ENCODE measurements around the gene SYNPO.

The SYNPO gene

DNA sequence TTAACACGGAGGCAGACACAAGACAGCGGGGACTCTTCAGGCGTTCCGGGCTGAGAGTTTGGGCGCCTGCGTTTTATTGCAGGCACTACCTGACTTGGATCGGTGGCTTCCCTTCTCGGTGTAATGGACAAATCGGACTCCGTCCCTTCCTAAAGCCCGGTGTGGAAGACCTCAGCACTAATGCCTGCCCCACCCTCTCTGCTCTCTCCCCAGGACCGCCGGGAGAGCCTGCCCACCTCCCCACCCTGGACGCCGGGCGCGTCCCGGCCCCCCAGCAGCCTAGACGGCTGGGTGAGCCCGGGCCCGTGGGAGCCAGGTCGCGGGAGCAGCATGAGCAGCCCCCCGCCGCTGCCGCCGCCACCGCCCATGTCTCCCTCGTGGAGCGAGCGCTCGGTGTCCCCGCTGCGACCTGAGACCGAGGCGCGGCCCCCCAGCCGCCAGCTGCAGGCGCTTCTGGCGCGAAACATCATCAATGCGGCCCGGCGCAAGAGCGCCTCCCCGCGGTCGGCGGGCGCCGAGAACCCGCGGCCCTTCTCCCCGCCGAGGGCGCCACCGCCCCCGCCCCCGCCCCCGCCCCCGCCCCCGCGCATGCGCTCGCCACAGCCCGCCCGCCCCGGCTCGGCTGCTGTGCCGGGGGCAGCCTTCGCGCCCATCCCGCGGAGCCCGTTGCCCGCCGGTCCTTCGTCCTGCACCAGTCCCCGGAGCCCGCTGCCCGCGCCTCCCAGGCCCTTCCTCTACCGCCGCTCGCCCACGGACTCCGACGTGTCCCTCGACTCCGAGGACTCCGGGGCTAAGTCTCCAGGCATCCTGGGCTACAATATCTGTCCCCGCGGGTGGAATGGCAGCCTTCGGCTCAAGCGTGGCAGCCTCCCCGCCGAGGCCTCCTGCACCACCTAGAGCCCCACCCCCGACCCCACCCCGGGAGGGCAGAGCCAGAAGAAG lies 16.0 kb downstream of the SYNPO start:
- H2AFZ ChIP-seq (ENCODE audit: low read length): peak overlapping the region; percentile 99
- no peaks in the 10 kb centered on the region for H3K9me3 ChIP-seq (replicated peaks; ENCODE audit: insufficient read depth, low read length)
- peak overlapping the region; percentile 78 for H3K9ac ChIP-seq (ENCODE audit: low read length)
- peak; percentile 68 for DNase-seq
- H3K27me3 ChIP-seq (replicated peaks; ENCODE audit: insufficient read depth, low read length): peaks cover 19% of the 10 kb centered on the region
- H3K9me2 ChIP-seq (replicated peaks; ENCODE audit: insufficient read depth, low read length): no peaks in the 10 kb centered on the region
- no peak overlapping the region for H3K27ac ChIP-seq (ENCODE audit: low read length)
- no peaks in the 10 kb centered on the region for H3F3A ChIP-seq (ENCODE audit: insufficient read depth, low read length)
- H3K4me3 ChIP-seq (ENCODE audit: low read length): peak overlapping the region; percentile 79
- H3K36me3 ChIP-seq (replicated peaks; ENCODE audit: insufficient read depth, low read length): no peaks in the 10 kb centered on the region
- TF ChIP-seq EZH2 (optimal IDR thresholded peaks at IDR 0.05; ENCODE audit: low read depth, low read length) (no peak), EZH2phosphoT487 (IDR thresholded peaks at IDR 0.05; ENCODE audit: low read length) (no peak)
- TF ChIP-seq, protein P1, sequence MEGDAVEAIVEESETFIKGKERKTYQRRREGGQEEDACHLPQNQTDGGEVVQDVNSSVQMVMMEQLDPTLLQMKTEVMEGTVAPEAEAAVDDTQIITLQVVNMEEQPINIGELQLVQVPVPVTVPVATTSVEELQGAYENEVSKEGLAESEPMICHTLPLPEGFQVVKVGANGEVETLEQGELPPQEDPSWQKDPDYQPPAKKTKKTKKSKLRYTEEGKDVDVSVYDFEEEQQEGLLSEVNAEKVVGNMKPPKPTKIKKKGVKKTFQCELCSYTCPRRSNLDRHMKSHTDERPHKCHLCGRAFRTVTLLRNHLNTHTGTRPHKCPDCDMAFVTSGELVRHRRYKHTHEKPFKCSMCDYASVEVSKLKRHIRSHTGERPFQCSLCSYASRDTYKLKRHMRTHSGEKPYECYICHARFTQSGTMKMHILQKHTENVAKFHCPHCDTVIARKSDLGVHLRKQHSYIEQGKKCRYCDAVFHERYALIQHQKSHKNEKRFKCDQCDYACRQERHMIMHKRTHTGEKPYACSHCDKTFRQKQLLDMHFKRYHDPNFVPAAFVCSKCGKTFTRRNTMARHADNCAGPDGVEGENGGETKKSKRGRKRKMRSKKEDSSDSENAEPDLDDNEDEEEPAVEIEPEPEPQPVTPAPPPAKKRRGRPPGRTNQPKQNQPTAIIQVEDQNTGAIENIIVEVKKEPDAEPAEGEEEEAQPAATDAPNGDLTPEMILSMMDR (IDR thresholded peaks at IDR 0.05; ENCODE audit: low read length): peak; percentile 37
- H3K4me2 ChIP-seq (ENCODE audit: low read depth, low read length): peak overlapping the region; percentile 96
- no peaks in the 10 kb centered on the region for H4K20me1 ChIP-seq (ENCODE audit: insufficient read depth, low read length)
- H3K79me2 ChIP-seq (ENCODE audit: low read length): no peaks in the 10 kb centered on the region
- no peaks in the 10 kb centered on the region for H3K4me1 ChIP-seq (ENCODE audit: low read length)

- no peaks in the 10 kb centered on the region for H3K36me3 ChIP-seq (replicated peaks; ENCODE audit: insufficient read depth, low read length)
- DNase-seq: no peak
- H3K27ac ChIP-seq (ENCODE audit: low read length): no peak overlapping the region
- H3K9ac ChIP-seq (ENCODE audit: low read length): no peak overlapping the region
- H3K79me2 ChIP-seq (ENCODE audit: low read length): no peaks in the 10 kb centered on the region
- H3K9me3 ChIP-seq (replicated peaks; ENCODE audit: insufficient read depth, low read length): no peaks in the 10 kb centered on the region
- peaks cover 18% of the 10 kb centered on the region for H3K27me3 ChIP-seq (replicated peaks; ENCODE audit: insufficient read depth, low read length)
- TF ChIP-seq EZH2 (optimal IDR thresholded peaks at IDR 0.05; ENCODE audit: low read depth, low read length): no peak
- TF ChIP-seq, protein P1 (IDR thresholded peaks at IDR 0.05; ENCODE audit: low read length): no peak
- TF ChIP-seq EZH2phosphoT487 (IDR thresholded peaks at IDR 0.05; ENCODE audit: low read length): no peak
- H3K9me2 ChIP-seq (replicated peaks; ENCODE audit: insufficient read depth, low read length): no peaks in the 10 kb centered on the region
- no peaks in the 10 kb centered on the region for H4K20me1 ChIP-seq (ENCODE audit: insufficient read depth, low read length)
- H3K4me3 ChIP-seq (ENCODE audit: low read length): no peak overlapping the region
- no peaks in the 10 kb centered on the region for H3K4me1 ChIP-seq (ENCODE audit: low read length)
- H3K4me2 ChIP-seq (ENCODE audit: low read depth, low read length): no peak overlapping the region
- no peaks in the 10 kb centered on the region for H3F3A ChIP-seq (ENCODE audit: insufficient read depth, low read length)
- H2AFZ ChIP-seq (ENCODE audit: low read length): no peak overlapping the region
These were observed 17.7 kb downstream of the SYNPO start for GRCh38 chr5:150658121-150658520.

DNA sequence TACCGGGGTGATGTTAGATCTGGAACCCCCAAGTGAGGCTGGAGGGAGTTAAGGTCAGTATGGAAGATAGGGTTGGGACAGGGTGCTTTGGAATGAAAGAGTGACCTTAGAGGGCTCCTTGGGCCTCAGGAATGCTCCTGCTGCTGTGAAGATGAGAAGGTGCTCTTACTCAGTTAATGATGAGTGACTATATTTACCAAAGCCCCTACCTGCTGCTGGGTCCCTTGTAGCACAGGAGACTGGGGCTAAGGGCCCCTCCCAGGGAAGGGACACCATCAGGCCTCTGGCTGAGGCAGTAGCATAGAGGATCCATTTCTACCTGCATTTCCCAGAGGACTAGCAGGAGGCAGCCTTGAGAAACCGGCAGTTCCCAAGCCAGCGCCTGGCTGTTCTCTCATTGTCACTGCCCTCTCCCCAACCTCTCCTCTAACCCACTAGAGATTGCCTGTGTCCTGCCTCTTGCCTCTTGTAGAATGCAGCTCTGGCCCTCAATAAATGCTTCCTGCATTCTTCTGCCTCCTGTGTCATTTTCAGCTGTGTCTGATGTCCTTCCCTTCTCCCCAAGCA lies 18.3 kb downstream of the SYNPO start:
- TF ChIP-seq EZH2 (optimal IDR thresholded peaks at IDR 0.05; ENCODE audit: low read depth, low read length) (no peak), EZH2phosphoT487 (IDR thresholded peaks at IDR 0.05; ENCODE audit: low read length) (no peak)
- no peaks in the 10 kb centered on the region for H3K4me1 ChIP-seq (ENCODE audit: low read length)
- H3K4me3 ChIP-seq (ENCODE audit: low read length): no peak overlapping the region
- no peak overlapping the region for H3K27ac ChIP-seq (ENCODE audit: low read length)
- no peaks in the 10 kb centered on the region for H3F3A ChIP-seq (ENCODE audit: insufficient read depth, low read length)
- H3K4me2 ChIP-seq (ENCODE audit: low read depth, low read length): no peak overlapping the region
- H2AFZ ChIP-seq (ENCODE audit: low read length): no peak overlapping the region
- no peak for DNase-seq
- H3K9me3 ChIP-seq (replicated peaks; ENCODE audit: insufficient read depth, low read length): no peaks in the 10 kb centered on the region
- no peaks in the 10 kb centered on the region for H3K36me3 ChIP-seq (replicated peaks; ENCODE audit: insufficient read depth, low read length)
- H3K79me2 ChIP-seq (ENCODE audit: low read length): no peaks in the 10 kb centered on the region
- no peaks in the 10 kb centered on the region for H4K20me1 ChIP-seq (ENCODE audit: insufficient read depth, low read length)
- H3K9me2 ChIP-seq (replicated peaks; ENCODE audit: insufficient read depth, low read length): no peaks in the 10 kb centered on the region
- H3K27me3 ChIP-seq (replicated peaks; ENCODE audit: insufficient read depth, low read length): peaks cover 11% of the 10 kb centered on the region
- no peak overlapping the region for H3K9ac ChIP-seq (ENCODE audit: low read length)
